Occipital lobe (tissue), 2 donors: Measurements from ENCODE around the gene ZNF300. TPM values are rescaled to one million over a fixed set of nuclear protein-coding genes. Genes with fewer than 3 reads are reported as not detected.
"Not testable (repeated sequence)": the region's sequence is repeated elsewhere in the genome, so short reads cannot be mapped to it uniquely, and the experiment has no call there.

Experiments used
- DNase-seq: peaks from one replicate; lab custom pipeline; 2025; lab: John Stamatoyannopoulos, UW
- total RNA-seq: library from RNA; depleted of rRNA; stranded (reverse); fragments of >200 nt; gene quantifications from one replicate; pipeline ENCODE4 v1.2.3, GENCODE V29; 2014

ZNF300 gene
- total RNA-seq: 89.4 TPM

GRCh38 chr5:150904479-150905311, at the start of gene ZNF300:
Gene ZNF300, minus strand, starts transcription at chr5:150904980. Its CDS starts 1,825 bp downstream, at chr5:150903155.
- peak; percentile 81 for DNase-seq

GRCh38 chr5:150948539-150948938, 43.8 kb upstream of the ZNF300 start:
- DNase-seq: no peak

- peak; percentile 65 for DNase-seq
Measured at GRCh38 chr5:150946351-150946905, 41.6 kb upstream of the ZNF300 start.

- DNase-seq: no peak
Measured at GRCh38 chr5:150945947-150946346, 41.2 kb upstream of the ZNF300 start.

- DNase-seq: no peak
Measured at GRCh38 chr5:150945486-150945885, 40.7 kb upstream of the ZNF300 start.

GRCh38 chr5:150931368-150931965, 26.7 kb upstream of the ZNF300 start:
- no peak for DNase-seq

GRCh38 chr5:150918613-150919012, 13.8 kb upstream of the ZNF300 start:
- no peak for DNase-seq

GRCh38 chr5:150912312-150912814, 7.6 kb upstream of the ZNF300 start:
- DNase-seq: no peak

- DNase-seq: no peak
Measured at GRCh38 chr5:150905312-150905683, 518 bp upstream of the ZNF300 start.

- no peak for DNase-seq
Measured at GRCh38 chr5:150901446-150901845, 3.3 kb downstream of the ZNF300 start.

- DNase-seq: no peak
Measured at GRCh38 chr5:150895431-150896428, 9.1 kb downstream of the ZNF300 start.

- no peak for DNase-seq
Measured at GRCh38 chr5:150879358-150879757, 25.4 kb downstream of the ZNF300 start.

GRCh38 chr5:150862070-150862469, 42.7 kb downstream of the ZNF300 start:
- DNase-seq: no peak

- no peak for DNase-seq
Measured at GRCh38 chr5:150860246-150860821, 44.4 kb downstream of the ZNF300 start.

- DNase-seq: not testable (repeated sequence)
Measured at GRCh38 chr5:150856700-150857099, 48.1 kb downstream of the ZNF300 start.

GRCh38 chr5:150853561-150853960, 51.2 kb downstream of the ZNF300 start:
- no peak for DNase-seq

- DNase-seq: no peak
Measured at GRCh38 chr5:150851039-150851438, 53.7 kb downstream of the ZNF300 start.

GRCh38 chr5:150848271-150848670, 56.5 kb downstream of the ZNF300 start:
- DNase-seq: no peak

GRCh38 chr5:150847334-150847695, 57.5 kb downstream of the ZNF300 start:
- no peak for DNase-seq

GRCh38 chr5:150846654-150847333, 58.0 kb downstream of the ZNF300 start:
- DNase-seq: peak; percentile 5
